Measurements from ENCODE around the gene UGT2B17.

DNA sequence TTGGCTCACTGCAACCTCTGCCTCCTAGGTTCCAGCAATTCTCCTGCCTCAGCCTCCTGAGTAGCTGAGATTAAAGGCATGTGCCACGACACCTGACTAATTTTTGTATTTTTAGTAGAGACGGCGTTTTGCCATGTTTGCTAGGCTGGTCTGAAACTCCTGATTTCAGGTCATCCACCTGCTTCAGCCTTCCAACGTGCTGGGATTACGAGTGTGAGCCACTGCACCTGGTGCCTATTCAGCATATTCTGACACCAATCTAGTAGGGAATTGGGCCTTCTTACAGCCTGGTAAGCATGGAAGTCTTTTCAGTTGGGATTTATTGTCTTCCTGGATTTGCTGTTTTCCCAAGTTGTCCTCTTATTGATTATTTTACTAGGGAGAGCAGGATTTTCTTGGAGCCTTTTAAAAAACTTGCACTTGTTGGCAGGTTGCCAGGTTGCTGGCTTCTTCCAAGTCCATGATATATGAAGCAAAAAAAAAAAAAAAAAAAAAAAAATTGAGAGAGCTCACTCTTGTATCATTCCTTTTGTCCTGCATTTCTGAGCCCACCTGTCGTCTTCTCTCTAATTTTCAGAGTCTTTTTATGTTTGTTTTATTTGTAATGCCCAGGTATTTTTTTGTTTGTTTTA, 85.2 kb downstream of the UGT2B17 start:
- TF ChIP-seq, protein P1, sequence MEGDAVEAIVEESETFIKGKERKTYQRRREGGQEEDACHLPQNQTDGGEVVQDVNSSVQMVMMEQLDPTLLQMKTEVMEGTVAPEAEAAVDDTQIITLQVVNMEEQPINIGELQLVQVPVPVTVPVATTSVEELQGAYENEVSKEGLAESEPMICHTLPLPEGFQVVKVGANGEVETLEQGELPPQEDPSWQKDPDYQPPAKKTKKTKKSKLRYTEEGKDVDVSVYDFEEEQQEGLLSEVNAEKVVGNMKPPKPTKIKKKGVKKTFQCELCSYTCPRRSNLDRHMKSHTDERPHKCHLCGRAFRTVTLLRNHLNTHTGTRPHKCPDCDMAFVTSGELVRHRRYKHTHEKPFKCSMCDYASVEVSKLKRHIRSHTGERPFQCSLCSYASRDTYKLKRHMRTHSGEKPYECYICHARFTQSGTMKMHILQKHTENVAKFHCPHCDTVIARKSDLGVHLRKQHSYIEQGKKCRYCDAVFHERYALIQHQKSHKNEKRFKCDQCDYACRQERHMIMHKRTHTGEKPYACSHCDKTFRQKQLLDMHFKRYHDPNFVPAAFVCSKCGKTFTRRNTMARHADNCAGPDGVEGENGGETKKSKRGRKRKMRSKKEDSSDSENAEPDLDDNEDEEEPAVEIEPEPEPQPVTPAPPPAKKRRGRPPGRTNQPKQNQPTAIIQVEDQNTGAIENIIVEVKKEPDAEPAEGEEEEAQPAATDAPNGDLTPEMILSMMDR (IDR thresholded peaks at IDR 0.05), result no peak
- no peak for TF ChIP-seq POLR2A (IDR thresholded peaks at IDR 0.05)
